Progenitor cell of endocrine pancreas (in vitro differentiated cells): ENCODE results near the gene SELENOT. TPM values are rescaled to one million over a fixed set of nuclear protein-coding genes. Genes with fewer than 3 reads are reported as not detected.
A peak's percentile ranks its signal among the peaks of the same experiment; 100 is the strongest.

Experiments
- DNase-seq: peaks from one replicate; pipeline ENCODE4 v3.0.0; 2021; ENCODE audit warnings: low spot score; ENCODE audit not compliant: unreplicated experiment
- H3K27ac Mint-ChIP-seq: 2 replicates; pipeline ENCODE4 v1.8.0; 2021; ENCODE audit warnings: mild to moderate bottlenecking, moderate library complexity, mixed read lengths
- H3K27me3 Mint-ChIP-seq: 2 replicates; pipeline ENCODE4 v1.8.0; 2021; ENCODE audit warnings: mixed read lengths
- H3K36me3 Mint-ChIP-seq: 2 replicates; pipeline ENCODE4 v1.8.0; 2022; ENCODE audit warnings: mixed read lengths; ENCODE audit not compliant: insufficient read depth
- H3K4me1 Mint-ChIP-seq: 2 replicates; pipeline ENCODE4 v1.8.0; 2021; ENCODE audit warnings: low read depth, mixed read lengths
- H3K4me3 Mint-ChIP-seq: 2 replicates; pipeline ENCODE4 v1.8.0; 2021; ENCODE audit warnings: low read depth, mild to moderate bottlenecking, moderate library complexity, mixed read lengths
- H3K9me3 Mint-ChIP-seq: 2 replicates; pipeline ENCODE4 v1.8.0; 2021; ENCODE audit warnings: low read depth, mixed read lengths
- long read RNA-seq: library from polyadenylated mRNA; unstranded; transcript quantifications from one replicate; pipeline ENCODE4 v2.0.0, GENCODE V29; 2020
- total RNA-seq: library from RNA; stranded (reverse); gene quantifications from 2 replicates; pipeline ENCODE4 v1.2.1, GENCODE V29; 2021
- TF ChIP-seq, protein P1 (sequence below): fragments of 200-600 bp; sonication (generic); IDR thresholded peaks from one replicate; pipeline ENCODE4 v1.5.0; 2021; ENCODE audit warnings: antibody characterized with exemption, mild to moderate bottlenecking; ENCODE audit not compliant: unreplicated experiment

The SELENOT gene, protein sequence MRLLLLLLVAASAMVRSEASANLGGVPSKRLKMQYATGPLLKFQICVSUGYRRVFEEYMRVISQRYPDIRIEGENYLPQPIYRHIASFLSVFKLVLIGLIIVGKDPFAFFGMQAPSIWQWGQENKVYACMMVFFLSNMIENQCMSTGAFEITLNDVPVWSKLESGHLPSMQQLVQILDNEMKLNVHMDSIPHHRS
- 68.1 and 69.0 TPM in 2 replicates for total RNA-seq
- long read RNA-seq, transcript SELENOT-202 (6 exons, 3,469 nt), result major isoform, 284 of 297 reads
- long read RNA-seq, partial matches to known transcripts, result 1 of 297 reads
- long read RNA-seq, other reads (novel, unspliced or antisense), result 8 of 297 reads

DNA sequence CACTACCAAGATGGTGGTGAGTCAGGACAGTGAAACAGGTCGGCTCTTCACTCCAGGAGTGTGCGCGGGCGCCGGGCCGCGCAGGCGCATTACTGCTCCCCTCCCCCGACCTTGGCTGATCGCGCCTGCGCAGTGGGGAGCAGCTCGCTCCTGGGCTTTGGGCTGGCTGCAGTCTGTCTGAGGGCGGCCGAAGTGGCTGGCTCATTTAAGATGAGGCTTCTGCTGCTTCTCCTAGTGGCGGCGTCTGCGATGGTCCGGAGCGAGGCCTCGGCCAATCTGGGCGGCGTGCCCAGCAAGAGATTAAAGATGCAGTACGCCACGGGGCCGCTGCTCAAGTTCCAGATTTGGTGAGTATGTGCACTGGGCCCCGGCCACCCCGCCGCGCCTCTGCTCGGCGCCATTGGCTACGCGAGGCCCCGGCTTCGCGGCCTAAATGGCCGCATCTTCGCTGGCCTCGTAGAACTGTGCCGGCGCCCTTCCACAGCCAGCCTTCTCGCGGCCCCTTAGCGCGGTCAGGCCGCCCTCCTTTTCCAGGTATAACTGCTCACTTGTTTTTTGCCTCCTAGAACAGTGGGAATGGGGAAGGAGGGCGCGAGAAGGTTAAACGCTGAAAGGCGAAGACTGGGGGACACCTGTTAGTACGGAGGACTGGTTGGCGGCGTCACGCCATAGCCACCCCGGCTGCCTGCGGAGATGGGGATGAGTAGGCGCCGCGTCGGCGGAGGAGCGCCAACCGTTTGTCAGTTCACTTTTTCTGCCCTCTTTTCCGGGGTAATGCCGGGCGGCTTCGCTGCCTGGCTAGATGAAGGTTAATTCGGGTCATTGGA is at the start of gene SELENOT:
SELENOT (plus strand) TSS at position 169 of the 827 bp plus-strand sequence; CDS start at position 211, 42 bp downstream.
- H3K4me1 Mint-ChIP-seq, result peaks cover 42% of the 10 kb centered on the region
- H3K27ac Mint-ChIP-seq, result peak within 1 kb of the TSS; percentile 99

DNA sequence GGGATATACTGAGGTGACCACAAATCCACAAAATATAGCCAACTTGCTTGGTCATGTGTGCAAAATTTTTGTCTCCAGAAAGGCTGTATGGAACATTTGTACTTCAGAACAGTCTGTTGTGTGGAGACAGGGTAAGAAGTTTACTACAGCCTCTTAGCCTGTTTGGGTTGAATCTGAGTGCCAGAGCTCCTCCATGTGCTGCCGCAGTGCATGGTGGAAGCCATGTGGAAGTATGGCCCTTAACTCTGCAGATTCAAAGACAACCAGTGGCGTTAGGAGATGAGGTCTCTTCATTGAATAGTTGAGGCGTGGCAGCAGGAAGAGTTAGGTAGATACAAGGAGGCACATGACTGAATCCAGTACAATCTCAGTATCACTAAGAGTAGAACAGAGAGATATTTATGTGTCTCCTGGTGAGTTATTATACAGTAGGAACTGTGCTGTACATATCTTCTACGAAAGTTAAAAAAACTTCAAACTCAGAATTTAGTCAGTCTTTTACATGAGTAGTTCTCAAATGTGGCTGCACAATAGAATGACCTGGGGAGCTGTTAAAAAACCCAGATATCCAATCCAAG is 47.2 kb upstream of the SELENOT start:
- H3K4me3 Mint-ChIP-seq, result no peak overlapping the region
- H3K27ac Mint-ChIP-seq, result no peak overlapping the region
- H3K9me3 Mint-ChIP-seq, result no peaks in the 10 kb centered on the region
- no peak for DNase-seq
- TF ChIP-seq, protein P1, sequence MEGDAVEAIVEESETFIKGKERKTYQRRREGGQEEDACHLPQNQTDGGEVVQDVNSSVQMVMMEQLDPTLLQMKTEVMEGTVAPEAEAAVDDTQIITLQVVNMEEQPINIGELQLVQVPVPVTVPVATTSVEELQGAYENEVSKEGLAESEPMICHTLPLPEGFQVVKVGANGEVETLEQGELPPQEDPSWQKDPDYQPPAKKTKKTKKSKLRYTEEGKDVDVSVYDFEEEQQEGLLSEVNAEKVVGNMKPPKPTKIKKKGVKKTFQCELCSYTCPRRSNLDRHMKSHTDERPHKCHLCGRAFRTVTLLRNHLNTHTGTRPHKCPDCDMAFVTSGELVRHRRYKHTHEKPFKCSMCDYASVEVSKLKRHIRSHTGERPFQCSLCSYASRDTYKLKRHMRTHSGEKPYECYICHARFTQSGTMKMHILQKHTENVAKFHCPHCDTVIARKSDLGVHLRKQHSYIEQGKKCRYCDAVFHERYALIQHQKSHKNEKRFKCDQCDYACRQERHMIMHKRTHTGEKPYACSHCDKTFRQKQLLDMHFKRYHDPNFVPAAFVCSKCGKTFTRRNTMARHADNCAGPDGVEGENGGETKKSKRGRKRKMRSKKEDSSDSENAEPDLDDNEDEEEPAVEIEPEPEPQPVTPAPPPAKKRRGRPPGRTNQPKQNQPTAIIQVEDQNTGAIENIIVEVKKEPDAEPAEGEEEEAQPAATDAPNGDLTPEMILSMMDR, result no peak
- peaks cover 7% of the 10 kb centered on the region for H3K4me1 Mint-ChIP-seq
- H3K27me3 Mint-ChIP-seq, result no peaks in the 10 kb centered on the region
- peaks cover 10% of the 10 kb centered on the region for H3K36me3 Mint-ChIP-seq

More for the DNA sequence above, at the start of gene SELENOT:
- Mint-ChIP-seq H3K36me3 (peaks cover 4% of the 10 kb centered on the region), H3K27me3 (no peaks in the 10 kb centered on the region), H3K9me3 (no peaks in the 10 kb centered on the region), H3K4me3 (peak within 1 kb of the TSS; percentile 90)
- DNase-seq, result peak; percentile 94
- TF ChIP-seq, protein P1, result peak; percentile 55

DNA sequence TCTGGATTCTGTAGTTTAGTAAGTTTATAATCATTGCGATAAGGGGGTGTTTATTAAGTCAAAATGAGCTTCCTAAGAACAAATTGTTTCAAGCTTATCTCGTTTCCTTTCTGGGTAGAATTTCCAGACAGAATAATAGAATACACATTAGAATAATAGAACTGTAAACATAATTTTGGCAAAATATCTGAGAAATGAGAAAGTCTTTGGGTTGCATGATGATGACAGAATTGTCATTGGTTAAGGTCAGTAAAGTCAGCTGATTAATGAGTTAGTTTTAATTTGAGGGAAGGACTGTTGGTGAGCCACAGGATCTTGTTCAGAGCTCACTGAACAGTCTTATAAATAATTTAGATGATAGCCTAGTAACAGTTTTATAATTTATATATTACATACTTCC is 46.3 kb upstream of the SELENOT start:
- H3K4me3 Mint-ChIP-seq, result no peak overlapping the region
- H3K36me3 Mint-ChIP-seq, result peaks cover 10% of the 10 kb centered on the region
- peaks cover 7% of the 10 kb centered on the region for H3K4me1 Mint-ChIP-seq
- H3K27me3 Mint-ChIP-seq, result no peaks in the 10 kb centered on the region
- H3K9me3 Mint-ChIP-seq, result no peaks in the 10 kb centered on the region
- TF ChIP-seq, protein P1, result no peak
- no peak overlapping the region for H3K27ac Mint-ChIP-seq
- no peak for DNase-seq

DNA sequence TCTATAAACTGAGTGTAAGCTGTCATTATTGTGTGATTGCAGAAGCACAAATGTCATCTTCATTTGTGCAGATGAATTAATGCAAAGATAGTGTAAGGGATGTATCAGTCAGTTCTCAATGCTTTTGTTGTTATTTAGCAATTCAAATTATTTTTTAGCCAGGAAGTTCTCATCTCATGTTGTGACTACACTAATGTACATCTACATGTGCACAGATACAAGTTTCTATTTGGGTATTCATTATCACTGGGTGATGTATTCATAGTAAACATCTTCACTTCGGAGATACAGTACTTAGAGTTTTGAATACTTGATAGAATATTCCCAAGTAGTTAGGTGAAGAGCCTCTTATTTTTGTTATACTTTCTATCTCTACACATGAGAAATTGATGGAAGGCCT is 45.4 kb upstream of the SELENOT start:
- H3K9me3 Mint-ChIP-seq, result no peaks in the 10 kb centered on the region
- TF ChIP-seq, protein P1, result no peak
- peaks cover 8% of the 10 kb centered on the region for H3K36me3 Mint-ChIP-seq

GRCh38 chr3:150564243-150564642 is 38.9 kb upstream of the SELENOT start:
- peaks cover 14% of the 10 kb centered on the region for H3K36me3 Mint-ChIP-seq
- no peaks in the 10 kb centered on the region for H3K9me3 Mint-ChIP-seq
- no peak overlapping the region for H3K4me3 Mint-ChIP-seq
- TF ChIP-seq, protein P1, result no peak
- DNase-seq, result no peak
- peaks cover 7% of the 10 kb centered on the region for H3K4me1 Mint-ChIP-seq
- no peak overlapping the region for H3K27ac Mint-ChIP-seq
- no peaks in the 10 kb centered on the region for H3K27me3 Mint-ChIP-seq

More for the DNA sequence above, 45.4 kb upstream of the SELENOT start:
- Mint-ChIP-seq H3K4me1 (peaks cover 7% of the 10 kb centered on the region), H3K4me3 (no peak overlapping the region), H3K27me3 (no peaks in the 10 kb centered on the region), H3K27ac (no peak overlapping the region)
- DNase-seq, result no peak
